Ishikawa (cell line): Measurements from ENCODE around the gene ZFAND2B.
A peak's percentile ranks its signal among the peaks of the same experiment; 100 is the strongest.

ENCODE experiments used
- CEBPB ChIP-seq: IDR thresholded peaks from 2 replicates; pipeline ENCODE4 v1.6.1; 2012
- CREB1 ChIP-seq: IDR thresholded peaks from 2 replicates; pipeline ENCODE4 v1.6.1; 2012; ENCODE audit warnings: low read depth
- EGR1 ChIP-seq: IDR thresholded peaks from 2 replicates; pipeline ENCODE4 v1.6.1; 2012
- EP300 ChIP-seq: IDR thresholded peaks from 2 replicates; pipeline ENCODE4 v1.6.1; 2012; ENCODE audit warnings: borderline replicate concordance
- FOXM1 ChIP-seq: IDR thresholded peaks from 2 replicates; pipeline ENCODE4 v1.6.1; 2012; ENCODE audit warnings: low read depth, borderline replicate concordance
- MAX ChIP-seq: IDR thresholded peaks from 2 replicates; pipeline ENCODE4 v1.6.1; 2012
- NFIC ChIP-seq: IDR thresholded peaks from 2 replicates; pipeline ENCODE4 v1.6.1; 2012
- RAD21 ChIP-seq: IDR thresholded peaks from 2 replicates; pipeline ENCODE4 v1.6.1; 2012; ENCODE audit warnings: low read depth
- REST ChIP-seq: IDR thresholded peaks from 2 replicates; pipeline ENCODE4 v1.6.1; 2012; ENCODE audit warnings: low read depth, mild to moderate bottlenecking
- TAF1 ChIP-seq: IDR thresholded peaks from 2 replicates; pipeline ENCODE4 v1.6.1; 2012; ENCODE audit warnings: low read depth, mild to moderate bottlenecking
- TCF12 ChIP-seq: IDR thresholded peaks from 2 replicates; pipeline ENCODE4 v1.6.1; 2012; ENCODE audit warnings: low read depth
- TEAD4 ChIP-seq: IDR thresholded peaks from 2 replicates; pipeline ENCODE4 v1.6.1; 2012
- USF1 ChIP-seq: IDR thresholded peaks from 2 replicates; pipeline ENCODE4 v1.6.1; 2012
- YY1 ChIP-seq: IDR thresholded peaks from 2 replicates; pipeline ENCODE4 v1.6.1; 2012; ENCODE audit warnings: low read depth
- ZBTB7A ChIP-seq: IDR thresholded peaks from 2 replicates; pipeline ENCODE4 v1.6.1; 2012; ENCODE audit warnings: low read depth

Gene ZFAND2B

GRCh38 chr2:219215871-219216534, 9.4 kb downstream of the ZFAND2B start:
- TF ChIP-seq RAD21 = no peak
- TF ChIP-seq REST = no peak
- no peak for TF ChIP-seq MAX
- TF ChIP-seq USF1 = no peak
- TF ChIP-seq TCF12 = no peak
- no peak for TF ChIP-seq CREB1
- TF ChIP-seq NFIC = no peak
- no peak for TF ChIP-seq CEBPB
- no peak for TF ChIP-seq FOXM1
- no peak for TF ChIP-seq TAF1
- TF ChIP-seq EP300 = no peak
- TF ChIP-seq YY1 = no peak
- no peak for TF ChIP-seq TEAD4
- no peak for TF ChIP-seq EGR1
- no peak for TF ChIP-seq ZBTB7A

- no peak for TF ChIP-seq TCF12
- TF ChIP-seq EP300 = no peak
- TF ChIP-seq ZBTB7A = no peak
- TF ChIP-seq TEAD4 = no peak
- TF ChIP-seq EGR1 = no peak
- TF ChIP-seq USF1 = no peak
- no peak for TF ChIP-seq RAD21
- no peak for TF ChIP-seq YY1
- no peak for TF ChIP-seq REST
- TF ChIP-seq FOXM1 = no peak
- no peak for TF ChIP-seq MAX
These were observed 9.9 kb downstream of the ZFAND2B start for GRCh38 chr2:219216535-219216915.

GRCh38 chr2:219218217-219218731, 11.7 kb downstream of the ZFAND2B start:
- TF ChIP-seq TEAD4 (no peak), REST (peak; percentile 85)

GRCh38 chr2:219218732-219219701, 12.4 kb downstream of the ZFAND2B start, which contains the start of gene ABCB6:
Gene ABCB6 (minus strand): TSS chr2:219218958. CDS start chr2:219218673, 285 bp downstream.
- TF ChIP-seq USF1 (peak; percentile 99), TAF1 (peak; percentile 84), TCF12 (peak; percentile 37; the same call in 1 of the 2 replicates), ZBTB7A (peak; percentile 87), EP300 (no peak; the same call in 1 of the 2 replicates), FOXM1 (0 out of 2 replicates have a peak, but pooled peaks have one; percentile 22), RAD21 (no peak), MAX (peak; percentile 99), CEBPB (no peak), REST (no peak), TEAD4 (no peak), YY1 (no peak)
